Lower leg skin (tissue), 4 donors: Measurements from ENCODE around the gene GRPR. TPM values are rescaled to one million over a fixed set of nuclear protein-coding genes. Genes with fewer than 3 reads are reported as not detected.

ENCODE experiments used
- DNase-seq, 2 donors: peaks; one replicate each; pipeline ENCODE4 v3.0.0-alpha.2; 2019; ENCODE audit warnings: low spot score in 2 of 2
- H3K4me3 ChIP-seq: fragments of 200-600 bp; sonication (generic); 2 replicates; pipeline ENCODE4 v1.5.1; 2017; ENCODE audit warnings: mild to moderate bottlenecking, low read depth; ENCODE audit not compliant: poor library complexity, severe bottlenecking
- POLR2A ChIP-seq, 2 donors: fragments of 450-650 bp; IDR thresholded peaks; one replicate each; pipeline ENCODE4 v1.6.1; 2016 to 2017; ENCODE audit warnings: antibody characterized with exemption in 2 of 2, mild to moderate bottlenecking in 1 of 2, moderate library complexity in 1 of 2
- WGBS, 2 donors: methylation state at CpG; one replicate each; pipeline ENCODE4 v1.1.5; 2018; 5-methylcytosine and 5-hydroxymethylcytosine counted together
- intact Hi-C: fragments of 100-400 bp; cut with DNase I; formaldehyde crosslinking; loops from one replicate; pipeline ENCODE4 v1.15.0; 2023; ENCODE audit warnings: low total_unique reads
- total RNA-seq, 4 donors: library from RNA; depleted of rRNA; stranded (reverse); fragments of >200 nt; gene quantifications; one replicate each; pipeline ENCODE4 v1.1.0, GENCODE V29; 2016
- TF ChIP-seq, protein P1 (sequence below), 3 donors: fragments of 450-650 bp; IDR thresholded peaks; one replicate each; pipeline ENCODE4 v1.5.1; 2016; ENCODE audit warnings: antibody characterized with exemption in 3 of 3, mild to moderate bottlenecking in 3 of 3, moderate library complexity in 2 of 3

GRPR gene
- total RNA-seq, 4 donors from 2014 or later: not detected

DNA sequence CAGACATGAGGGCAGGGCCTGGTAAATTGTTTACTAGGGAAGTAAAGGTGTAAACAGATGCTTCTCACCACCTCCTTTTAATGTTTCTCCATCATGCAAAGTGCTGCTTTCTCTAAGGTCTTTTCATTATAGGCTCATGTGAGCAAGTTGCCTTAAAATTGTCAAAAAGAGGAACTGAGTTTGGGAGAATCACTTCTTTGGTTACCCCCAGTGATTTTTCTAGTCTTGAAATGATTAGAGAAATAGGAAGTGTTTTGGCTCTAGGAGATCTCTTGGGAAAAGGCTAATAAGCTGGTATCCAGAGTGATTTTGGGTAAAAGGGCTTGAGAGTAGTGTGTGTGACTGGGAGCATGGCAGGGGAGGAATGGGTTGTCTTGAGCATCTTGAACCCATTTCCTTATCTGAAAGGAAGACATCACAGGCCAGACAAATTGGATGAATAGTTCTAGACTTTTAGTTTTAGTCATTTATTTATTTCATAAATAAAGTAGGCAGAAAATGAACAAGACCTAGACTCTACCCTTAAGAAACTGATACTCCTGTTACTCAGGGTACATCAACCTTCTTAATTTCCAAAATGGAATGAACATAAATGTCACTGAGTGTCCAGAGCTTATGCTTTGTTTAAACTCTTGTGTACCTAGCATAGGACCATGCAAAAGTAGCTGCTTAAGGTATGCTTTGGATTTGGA lies 14.2 kb downstream of the GRPR start:
- intact Hi-C loops: no loop called here
- no peak for DNase-seq
- no peak overlapping the region for H3K4me3 ChIP-seq
- TF ChIP-seq, protein P1, sequence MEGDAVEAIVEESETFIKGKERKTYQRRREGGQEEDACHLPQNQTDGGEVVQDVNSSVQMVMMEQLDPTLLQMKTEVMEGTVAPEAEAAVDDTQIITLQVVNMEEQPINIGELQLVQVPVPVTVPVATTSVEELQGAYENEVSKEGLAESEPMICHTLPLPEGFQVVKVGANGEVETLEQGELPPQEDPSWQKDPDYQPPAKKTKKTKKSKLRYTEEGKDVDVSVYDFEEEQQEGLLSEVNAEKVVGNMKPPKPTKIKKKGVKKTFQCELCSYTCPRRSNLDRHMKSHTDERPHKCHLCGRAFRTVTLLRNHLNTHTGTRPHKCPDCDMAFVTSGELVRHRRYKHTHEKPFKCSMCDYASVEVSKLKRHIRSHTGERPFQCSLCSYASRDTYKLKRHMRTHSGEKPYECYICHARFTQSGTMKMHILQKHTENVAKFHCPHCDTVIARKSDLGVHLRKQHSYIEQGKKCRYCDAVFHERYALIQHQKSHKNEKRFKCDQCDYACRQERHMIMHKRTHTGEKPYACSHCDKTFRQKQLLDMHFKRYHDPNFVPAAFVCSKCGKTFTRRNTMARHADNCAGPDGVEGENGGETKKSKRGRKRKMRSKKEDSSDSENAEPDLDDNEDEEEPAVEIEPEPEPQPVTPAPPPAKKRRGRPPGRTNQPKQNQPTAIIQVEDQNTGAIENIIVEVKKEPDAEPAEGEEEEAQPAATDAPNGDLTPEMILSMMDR (IDR thresholded peaks at IDR 0.05): no peak
- no peak for TF ChIP-seq POLR2A (IDR thresholded peaks at IDR 0.05)

DNA sequence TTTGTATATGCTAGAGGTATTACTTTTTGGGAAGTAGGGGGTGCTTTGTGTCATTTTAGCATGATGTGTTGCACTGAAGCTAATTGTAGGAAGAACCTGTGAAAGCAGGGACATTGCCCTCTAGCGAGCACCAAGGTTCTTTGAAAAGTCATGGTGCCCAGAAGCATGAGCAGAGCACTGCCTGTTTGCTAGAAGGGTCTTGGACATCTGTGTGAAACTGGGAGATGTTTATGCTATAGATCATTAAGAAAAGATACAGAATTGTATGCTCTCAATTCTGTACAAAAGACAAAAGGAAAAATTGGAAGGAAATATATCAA lies 14.7 kb downstream of the GRPR start:
- no peak for DNase-seq
- 47 to 68% methylated on average over 1 of the region's 1 CpG for WGBS, 2 donors
- no peak for TF ChIP-seq POLR2A (IDR thresholded peaks at IDR 0.05)
- TF ChIP-seq, protein P1 (IDR thresholded peaks at IDR 0.05): no peak
- H3K4me3 ChIP-seq: no peak overlapping the region
- intact Hi-C loops: no loop called here

DNA sequence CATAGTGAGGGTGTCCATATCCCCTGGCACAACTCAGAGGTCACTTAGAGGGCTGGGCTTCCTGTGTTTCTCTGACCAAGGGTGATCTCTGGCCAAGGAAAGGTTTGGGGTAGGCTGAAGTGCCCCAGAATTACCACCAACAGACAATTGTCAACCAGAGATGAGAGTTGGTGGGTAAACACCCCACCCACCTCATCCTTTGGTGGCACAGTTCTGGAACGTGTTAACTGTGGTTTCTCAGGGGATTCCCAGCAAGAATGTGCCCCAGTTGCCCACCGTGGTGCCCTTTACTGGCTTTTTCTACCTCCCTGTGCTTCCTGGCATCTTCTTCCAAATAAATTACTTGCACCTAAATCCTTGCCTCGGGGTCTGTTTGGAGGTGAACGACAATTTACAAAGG lies 17.1 kb downstream of the GRPR start:
- H3K4me3 ChIP-seq: no peak overlapping the region
- TF ChIP-seq POLR2A (IDR thresholded peaks at IDR 0.05): no peak
- TF ChIP-seq, protein P1 (IDR thresholded peaks at IDR 0.05): no peak
- no peak for DNase-seq
- WGBS, 2 donors: 36 to 46% methylated on average over 2 to 4 of the region's 4 CpGs
- intact Hi-C loops: no loop called here

- H3K4me3 ChIP-seq: no peak overlapping the region
- no peak for DNase-seq
- intact Hi-C loops: no loop called here
- TF ChIP-seq, protein P1 (IDR thresholded peaks at IDR 0.05): no peak
- no peak for TF ChIP-seq POLR2A (IDR thresholded peaks at IDR 0.05)
Measured at GRCh38 chrX:16140983-16141382, 17.6 kb downstream of the GRPR start.

- WGBS, 2 donors: 78 to 84% methylated on average over 4 of the region's 4 CpGs
- intact Hi-C loops: no loop called here
- TF ChIP-seq, protein P1 (IDR thresholded peaks at IDR 0.05): no peak
- no peak for TF ChIP-seq POLR2A (IDR thresholded peaks at IDR 0.05)
- DNase-seq: no peak
- H3K4me3 ChIP-seq: no peak overlapping the region
Measured at GRCh38 chrX:16141422-16142245, 18.3 kb downstream of the GRPR start.

- H3K4me3 ChIP-seq: no peak overlapping the region
- intact Hi-C loops: no loop called here
- TF ChIP-seq, protein P1 (IDR thresholded peaks at IDR 0.05): no peak
- no peak for DNase-seq
Measured at GRCh38 chrX:16142246-16142558, 18.8 kb downstream of the GRPR start.
